HL-60/S4 treated with phorbol 12-myristate 13-acetate at 8.2 ng/mL for 4 days and 3 days (cell line): ENCODE data around the gene CAV2.

Experiments used
- in situ Hi-C: fragments of 300-500 bp; cut with MboI; formaldehyde crosslinking; loops from 2 replicates; pipeline ENCODE4 v1.15.0; 2022; ENCODE audit warnings: low sequenced_read_pairs

CAV2 gene

GRCh38 chr7:116522247-116522646 is 22.7 kb downstream of the CAV2 start:
- in situ Hi-C loops = no loop called here

DNA sequence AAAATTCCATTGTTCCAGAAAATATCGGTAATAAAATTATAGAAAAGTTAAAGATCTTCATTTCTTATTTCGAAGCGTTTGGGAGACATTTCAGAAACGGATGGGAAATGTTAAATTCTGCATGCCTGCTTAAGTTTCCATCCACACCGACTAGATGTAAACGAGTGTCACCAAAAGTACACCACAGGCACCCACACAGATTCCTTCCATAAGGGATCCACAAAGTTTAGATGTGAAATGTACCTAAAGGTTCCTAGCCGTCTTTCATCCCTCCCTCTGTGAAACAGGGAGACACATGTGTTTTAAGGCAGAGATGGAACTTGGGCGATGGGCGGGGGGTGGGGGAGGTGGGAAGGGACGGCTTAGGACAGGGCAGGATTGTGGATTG is 24.7 kb downstream of the CAV2 start:
- in situ Hi-C loops = no loop called here

DNA sequence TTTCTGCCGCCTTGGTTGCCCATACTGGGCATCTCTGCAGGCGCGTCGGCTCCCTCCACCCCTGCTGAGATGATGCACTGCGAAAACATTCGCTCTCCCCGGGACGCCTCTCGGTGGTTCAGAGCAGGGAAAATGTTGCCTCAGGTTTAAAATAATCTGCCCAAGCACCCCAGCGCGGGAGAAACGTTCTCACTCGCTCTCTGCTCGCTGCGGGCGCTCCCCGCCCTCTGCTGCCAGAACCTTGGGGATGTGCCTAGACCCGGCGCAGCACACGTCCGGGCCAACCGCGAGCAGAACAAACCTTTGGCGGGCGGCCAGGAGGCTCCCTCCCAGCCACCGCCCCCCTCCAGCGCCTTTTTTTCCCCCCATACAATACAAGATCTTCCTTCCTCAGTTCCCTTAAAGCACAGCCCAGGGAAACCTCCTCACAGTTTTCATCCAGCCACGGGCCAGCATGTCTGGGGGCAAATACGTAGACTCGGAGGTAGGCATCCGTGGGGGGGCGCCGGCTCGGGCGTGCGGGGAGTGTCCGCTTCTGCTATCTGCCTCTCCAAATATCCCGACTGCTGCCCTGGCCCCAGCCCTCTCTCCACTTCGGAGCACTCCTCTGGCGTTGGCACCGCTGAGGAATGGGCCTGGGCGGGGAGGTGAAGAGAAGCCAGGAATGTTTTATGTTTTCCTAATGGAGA is 25.2 kb downstream of the CAV2 start, which contains the start of gene CAV1:
TSS of gene CAV1 (plus strand) at position 428 of the 689 bp plus-strand sequence. CDS start at position 455, 27 bp downstream.
- in situ Hi-C loops = no loop called here

DNA sequence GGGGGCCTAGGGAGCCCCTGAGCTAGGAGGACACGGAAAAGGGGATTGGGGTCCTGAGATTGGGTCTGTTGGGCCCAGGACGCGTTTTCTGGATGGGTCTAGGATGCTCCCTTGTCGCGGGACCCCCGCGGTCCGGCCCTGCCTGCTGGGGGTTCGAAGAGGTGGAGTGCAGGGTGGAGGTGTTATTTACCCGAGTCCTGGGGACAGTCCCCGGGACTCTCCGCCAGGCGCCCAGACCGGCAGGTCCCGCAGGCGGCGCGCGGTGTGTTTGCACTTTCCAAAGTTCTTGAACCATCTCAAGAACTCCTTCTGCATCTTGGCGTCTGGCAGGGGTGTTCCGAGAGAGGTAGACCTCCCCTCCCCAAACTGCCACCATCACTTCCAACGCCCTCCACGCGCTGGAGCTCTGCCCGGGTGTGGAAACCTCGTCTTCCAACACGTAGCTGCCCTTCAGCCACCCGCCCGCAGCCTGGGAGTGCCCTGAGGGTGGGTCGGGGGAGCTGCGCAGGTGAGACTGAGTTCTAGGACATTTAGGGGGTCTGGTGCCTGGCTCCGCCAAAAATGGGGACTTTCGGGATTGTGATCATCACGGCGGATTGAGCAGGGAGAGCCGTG is 25.9 kb downstream of the CAV2 start:
- in situ Hi-C loops = no loop called here

DNA sequence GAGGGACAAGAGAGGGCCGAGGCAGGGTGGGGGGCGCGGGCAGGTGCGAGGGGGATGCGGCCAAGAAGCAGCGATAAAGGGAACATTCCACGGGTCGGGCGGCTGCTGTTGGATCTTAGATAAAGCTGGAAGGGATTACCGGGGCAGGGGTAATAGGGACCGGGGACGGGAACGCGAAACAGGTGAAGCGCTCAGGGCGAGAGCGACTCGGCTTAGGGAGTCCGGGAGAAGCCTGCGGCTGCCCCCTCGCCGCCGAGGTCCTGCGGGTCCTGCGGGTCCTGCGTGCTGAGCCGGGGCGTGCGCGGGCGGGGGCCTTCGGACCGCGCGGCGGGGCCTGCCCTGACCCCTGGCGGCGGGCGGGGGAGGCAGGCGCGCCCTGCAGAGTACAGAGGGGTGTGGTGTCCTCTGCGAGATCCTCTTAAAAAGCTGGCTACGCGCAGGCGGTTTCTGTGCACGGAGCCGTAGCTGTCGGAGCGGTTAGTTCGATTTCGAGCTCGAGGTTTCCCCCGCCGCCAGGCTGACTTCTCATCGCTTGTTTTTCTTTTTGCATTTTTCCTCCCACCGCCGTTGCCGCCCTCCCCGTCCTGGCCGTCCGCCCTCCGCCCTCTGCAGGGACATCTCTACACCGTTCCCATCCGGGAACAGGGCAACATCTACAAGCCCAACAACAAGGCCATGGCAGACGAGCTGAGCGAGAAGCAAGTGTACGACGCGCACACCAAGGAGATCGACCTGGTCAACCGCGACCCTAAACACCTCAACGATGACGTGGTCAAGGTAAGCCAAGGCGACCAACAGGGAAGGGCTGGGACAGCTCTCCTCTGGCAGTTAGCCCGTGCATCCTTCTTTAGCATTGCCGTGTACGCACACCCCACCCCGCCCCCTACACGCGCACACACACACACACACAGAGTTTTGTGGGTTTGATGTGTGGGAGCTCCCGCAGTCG is 26.6 kb downstream of the CAV2 start:
- in situ Hi-C loops = no loop called here

- in situ Hi-C loops = no loop called here
Observed at GRCh38 chr7:116526897-116527296, 27.4 kb downstream of the CAV2 start.

GRCh38 chr7:116527521-116527920 is 28.0 kb downstream of the CAV2 start:
- in situ Hi-C loops = no loop called here

DNA sequence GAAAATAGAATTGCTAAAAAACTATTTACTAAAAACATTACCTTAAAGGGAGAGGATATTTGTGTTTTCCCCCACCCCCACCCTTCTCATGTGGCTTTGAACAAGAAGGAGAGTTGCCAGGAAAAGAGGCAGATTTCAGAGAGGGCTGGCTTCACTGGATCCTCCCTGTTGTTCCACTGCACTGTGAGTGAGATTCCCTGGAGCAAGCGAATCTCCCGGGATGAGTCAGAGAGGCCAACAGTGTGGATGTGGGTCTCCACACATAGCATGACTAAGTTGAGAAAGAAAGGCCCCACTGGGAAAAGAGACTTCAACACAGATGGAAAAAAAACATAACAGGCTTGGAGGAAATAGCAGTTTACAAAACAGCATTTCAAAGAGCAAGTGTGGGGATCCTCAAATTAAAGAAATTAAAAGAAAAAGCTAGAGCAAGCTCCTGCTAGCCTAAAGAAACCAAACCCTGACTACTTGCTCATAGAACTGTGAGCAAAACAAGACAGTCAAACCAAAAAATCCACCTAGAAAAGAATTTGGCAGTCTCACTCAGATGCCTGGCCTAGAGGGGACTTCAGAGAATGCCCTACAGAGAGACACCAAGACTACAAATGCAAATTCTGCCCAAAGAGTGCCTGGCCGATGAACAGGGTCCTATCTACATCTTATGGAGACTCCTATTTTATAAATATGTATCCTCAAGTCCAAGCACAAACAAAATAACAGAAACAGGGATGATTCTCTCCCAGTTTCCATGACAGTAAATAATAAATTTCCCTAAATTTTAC is 28.7 kb downstream of the CAV2 start:
- in situ Hi-C loops = no loop called here

GRCh38 chr7:116529250-116529649 is 29.7 kb downstream of the CAV2 start:
- in situ Hi-C loops = no loop called here

GRCh38 chr7:116530107-116530820 is 30.7 kb downstream of the CAV2 start:
- in situ Hi-C loops = no loop called here

DNA sequence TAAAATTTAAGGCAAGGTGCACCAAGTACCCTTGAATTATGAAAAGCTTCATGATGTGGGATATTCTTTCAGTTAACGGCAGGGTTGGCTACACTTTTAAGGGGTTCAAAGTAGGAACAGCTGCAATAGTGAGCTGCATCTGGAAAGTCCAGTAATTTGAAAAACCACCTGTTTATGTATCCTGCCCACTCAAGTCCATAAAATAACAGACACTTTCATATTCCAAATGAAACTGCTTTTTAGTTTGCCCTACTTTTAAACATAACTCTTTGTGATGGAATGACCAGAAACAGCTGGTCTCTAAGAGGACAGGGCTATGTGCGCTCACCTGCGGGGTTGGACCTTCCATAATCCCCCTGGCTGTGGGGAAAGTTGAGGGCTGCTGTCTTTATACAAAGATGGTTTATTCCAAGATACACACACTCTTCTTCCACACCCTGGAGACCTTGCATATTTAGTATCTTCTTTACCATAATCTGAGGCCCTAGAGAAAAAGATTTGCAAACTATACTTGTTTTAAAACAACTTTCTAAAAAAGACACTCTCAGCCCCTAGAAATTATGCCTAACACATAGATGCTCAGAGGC is 32.7 kb downstream of the CAV2 start:
- in situ Hi-C loops = no loop called here

- in situ Hi-C loops = no loop called here
Observed at GRCh38 chr7:116534790-116535189, 35.3 kb downstream of the CAV2 start.

- in situ Hi-C loops = no loop called here
Observed at GRCh38 chr7:116535416-116535815, 35.9 kb downstream of the CAV2 start.

- in situ Hi-C loops = no loop called here
Observed at GRCh38 chr7:116538138-116538537, 38.6 kb downstream of the CAV2 start.

DNA sequence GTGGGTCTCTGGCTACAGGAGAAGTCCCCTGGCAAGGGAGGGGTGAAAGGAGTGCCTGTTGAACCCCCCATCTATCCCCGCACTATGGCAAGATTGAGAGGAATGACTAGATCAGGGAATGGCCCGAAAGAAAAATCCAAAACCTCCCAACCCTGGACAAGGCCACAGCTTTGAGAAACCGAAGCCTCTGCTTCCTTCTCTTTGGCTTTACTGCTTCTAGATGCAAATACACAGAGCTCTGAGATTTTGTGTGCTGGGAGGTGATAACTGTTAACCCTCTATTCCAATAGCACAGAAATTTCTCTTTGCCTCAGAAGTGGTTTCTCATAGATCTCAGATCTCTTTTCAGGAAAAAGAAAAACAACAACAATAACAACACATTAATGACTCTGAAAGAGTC is 40.3 kb downstream of the CAV2 start:
- in situ Hi-C loops = no loop called here

DNA sequence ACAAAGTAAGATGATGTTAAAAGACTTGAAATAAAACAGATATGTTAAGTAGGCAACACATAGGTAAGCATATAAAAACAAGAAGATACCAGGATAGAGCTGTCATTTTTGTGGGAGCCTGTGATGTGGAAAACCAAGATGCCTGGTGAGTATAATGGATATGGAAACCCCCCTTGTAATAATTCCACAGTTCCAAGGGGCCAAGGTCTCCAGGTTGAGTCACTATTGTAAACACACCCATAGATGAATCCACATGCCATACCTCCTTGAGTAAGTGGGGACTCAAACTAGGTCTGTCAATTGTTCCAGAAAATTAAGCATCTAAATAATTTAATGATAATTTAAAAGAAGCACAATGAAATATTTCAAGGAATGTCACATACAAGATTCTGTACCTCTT is 41.2 kb downstream of the CAV2 start:
- in situ Hi-C loops = no loop called here

DNA sequence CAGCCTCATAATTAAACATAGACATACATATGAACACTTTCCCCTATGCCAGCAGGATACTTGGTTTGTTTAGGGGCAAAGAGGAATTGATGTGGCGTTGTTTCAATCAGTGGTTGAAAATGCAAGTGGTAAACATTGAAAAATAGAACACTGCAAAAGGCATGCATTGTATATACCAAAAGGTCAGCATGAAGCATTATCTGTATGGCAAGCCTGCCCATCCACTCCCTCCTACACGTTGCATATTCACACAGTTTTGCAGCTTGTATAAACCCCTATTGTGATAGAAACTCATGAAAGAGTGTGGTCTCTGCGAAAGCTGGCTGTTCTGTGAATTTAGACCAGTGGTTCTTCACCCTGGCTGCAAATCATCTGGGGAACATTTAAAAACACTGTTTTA is 42.4 kb downstream of the CAV2 start:
- in situ Hi-C loops = no loop called here

DNA sequence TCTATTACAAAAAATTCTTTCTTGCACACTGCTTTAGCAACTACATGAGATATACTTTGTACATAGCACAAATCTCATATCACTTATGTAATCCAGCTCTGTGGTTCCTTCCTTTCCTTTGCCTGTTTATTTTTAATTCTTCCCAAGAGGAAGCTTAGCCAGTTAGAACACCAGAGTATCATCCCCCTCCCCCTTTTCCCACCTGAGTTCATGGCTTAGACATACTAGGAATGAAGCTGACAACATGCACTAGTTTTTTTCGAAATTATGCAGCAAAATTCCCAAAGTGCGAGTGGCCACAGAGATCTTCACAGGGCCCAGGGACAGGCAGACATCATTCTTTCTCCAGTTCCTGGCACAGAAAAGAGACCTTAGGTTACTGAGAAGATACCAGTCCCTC is 43.1 kb downstream of the CAV2 start:
- in situ Hi-C loops = no loop called here

DNA sequence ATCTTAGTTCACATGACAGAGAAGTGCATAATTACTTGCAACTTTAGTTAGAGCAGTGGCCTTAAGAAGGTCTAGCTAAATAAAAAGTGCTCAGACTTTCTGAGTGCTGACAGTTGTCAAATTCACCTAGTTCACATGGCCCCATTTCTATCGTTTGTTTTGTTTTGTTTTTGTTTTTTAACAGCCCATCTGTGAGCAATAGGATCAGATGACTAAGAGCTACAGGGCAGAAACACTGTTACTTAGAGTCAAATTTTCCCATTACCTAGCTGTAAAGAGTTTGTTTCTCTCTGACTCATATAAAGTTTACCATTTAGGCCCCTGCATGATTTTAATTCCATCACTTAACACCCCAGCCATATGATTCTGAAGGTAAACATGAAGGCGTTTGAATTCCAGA is 44.1 kb downstream of the CAV2 start:
- in situ Hi-C loops = no loop called here

DNA sequence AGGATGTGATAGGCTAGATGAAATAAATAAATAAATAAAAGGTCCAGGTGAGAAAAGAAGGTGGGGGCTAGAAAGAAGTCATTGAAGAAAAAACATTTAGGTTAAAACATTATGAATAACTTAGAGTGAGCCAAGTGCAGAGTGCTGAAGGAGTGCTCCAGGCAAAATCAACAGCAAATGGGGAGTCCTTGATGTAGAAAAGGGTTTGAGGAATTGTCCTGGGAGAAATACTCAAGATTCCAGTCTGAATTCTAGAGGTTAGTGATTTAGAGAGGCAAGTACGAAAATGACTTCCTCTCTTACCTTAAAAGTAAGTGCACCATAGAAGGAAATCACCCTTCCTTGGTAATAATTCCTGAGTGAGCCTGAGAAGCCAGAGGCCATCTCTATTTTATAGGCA is 44.9 kb downstream of the CAV2 start:
- in situ Hi-C loops = no loop called here
